OCI-LY3 (cell line): ENCODE measurements around the gene ZNF445.

Source experiments
- EZH2phosphoT487 ChIP-seq: fragments of 200-600 bp; shearing (Covaris generic); IDR thresholded peaks from 2 replicates; pipeline ENCODE4 v1.6.1; 2018; ENCODE audit warnings: antibody characterized with exemption, mixed run types, low read depth
- TF ChIP-seq, protein P1 (sequence below): fragments of 200-600, 300-600 bp; sonication (generic); IDR thresholded peaks from 2 replicates; pipeline ENCODE4 v1.5.1; 2014; ENCODE audit warnings: antibody characterized with exemption, low read length, low read depth

DNA sequence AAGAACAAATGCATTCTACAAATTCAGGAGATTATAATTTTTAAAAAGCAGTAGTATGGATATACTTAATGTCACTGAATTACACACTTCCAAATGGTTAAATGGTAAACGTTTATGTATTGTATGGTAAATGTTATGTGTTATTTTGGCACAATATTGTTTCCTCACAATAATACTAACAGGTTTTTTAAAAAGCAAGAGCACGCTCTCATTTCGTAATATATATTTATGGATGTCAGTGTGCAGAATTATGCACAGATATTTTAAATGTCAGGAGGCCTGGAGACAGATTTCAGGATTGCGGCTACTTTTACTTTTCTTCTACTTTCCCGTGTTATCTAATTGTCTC lies 533 bp downstream of the ZNF445 start:
- TF ChIP-seq, protein P1, sequence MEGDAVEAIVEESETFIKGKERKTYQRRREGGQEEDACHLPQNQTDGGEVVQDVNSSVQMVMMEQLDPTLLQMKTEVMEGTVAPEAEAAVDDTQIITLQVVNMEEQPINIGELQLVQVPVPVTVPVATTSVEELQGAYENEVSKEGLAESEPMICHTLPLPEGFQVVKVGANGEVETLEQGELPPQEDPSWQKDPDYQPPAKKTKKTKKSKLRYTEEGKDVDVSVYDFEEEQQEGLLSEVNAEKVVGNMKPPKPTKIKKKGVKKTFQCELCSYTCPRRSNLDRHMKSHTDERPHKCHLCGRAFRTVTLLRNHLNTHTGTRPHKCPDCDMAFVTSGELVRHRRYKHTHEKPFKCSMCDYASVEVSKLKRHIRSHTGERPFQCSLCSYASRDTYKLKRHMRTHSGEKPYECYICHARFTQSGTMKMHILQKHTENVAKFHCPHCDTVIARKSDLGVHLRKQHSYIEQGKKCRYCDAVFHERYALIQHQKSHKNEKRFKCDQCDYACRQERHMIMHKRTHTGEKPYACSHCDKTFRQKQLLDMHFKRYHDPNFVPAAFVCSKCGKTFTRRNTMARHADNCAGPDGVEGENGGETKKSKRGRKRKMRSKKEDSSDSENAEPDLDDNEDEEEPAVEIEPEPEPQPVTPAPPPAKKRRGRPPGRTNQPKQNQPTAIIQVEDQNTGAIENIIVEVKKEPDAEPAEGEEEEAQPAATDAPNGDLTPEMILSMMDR: no peak
- no peak for TF ChIP-seq EZH2phosphoT487
